B cell (primary cell): ENCODE results near the gene NBPF1. TPM values are rescaled to one million over a fixed set of nuclear protein-coding genes. Genes with fewer than 3 reads are reported as not detected.
"Not testable (repeated sequence)": the region's sequence is repeated elsewhere in the genome, so short reads cannot be mapped to it uniquely, and the experiment has no call there.

ENCODE experiments used
- ATAC-seq: fragments of 200-7000 bp; cut with Tn5 transposase; one replicate; pipeline ENCODE4 v1.10.0; 2021; ENCODE audit warnings: low read depth, mild to moderate bottlenecking, moderate number of reproducible peaks, moderate library complexity
- CTCF ChIA-PET: fragments of 350-600 bp; sonication (Branson Sonifier 250); formaldehyde crosslinking; loops from one replicate; lab custom pipeline; 2021; ENCODE audit warnings: antibody characterized with exemption, inconsistent platforms; lab: Charles Lee
- POLR2A ChIA-PET: fragments of 350-600 bp; sonication (Branson Sonifier 250); formaldehyde crosslinking; loops from one replicate; lab custom pipeline; 2021; ENCODE audit warnings: antibody characterized with exemption; lab: Charles Lee
- DNase-seq: peaks from one replicate; pipeline ENCODE4 v3.0.0; 2013
- H2AFZ ChIP-seq: 2 replicates; pipeline ENCODE4 v1.6.1; 2012; ENCODE audit warnings: mild to moderate bottlenecking, low read depth, low read length; ENCODE audit not compliant: insufficient read depth, poor library complexity, severe bottlenecking
- H3K27ac ChIP-seq, 2 donors: 1 replicate in 1 of 2; 2 replicates in 1 of 2; pipeline ENCODE4 v1.5.1; 2012 to 2013; ENCODE audit warnings: low read length in 2 of 2, mild to moderate bottlenecking in 2 of 2, moderate library complexity in 1 of 2
- H3K27me3 ChIP-seq, 4 experiments: fragments of 200-600 bp in 1 of 4; sonication (generic) in 1 of 4; replicated peaks in 1 of 4; 1 replicate in 2 of 4; 2 replicates in 2 of 4; pipeline versions ENCODE4 v1.6.1 to v1.7.0; 2013 to 2016; ENCODE audit warnings: low read length in 3 of 4, mild to moderate bottlenecking in 2 of 4, mixed read lengths in 1 of 4, moderate library complexity in 1 of 4; ENCODE audit not compliant: insufficient read depth in 4 of 4, control insufficient read depth in 3 of 4; ENCODE audit errors: control extremely low read depth in 1 of 4
- H3K36me3 ChIP-seq, 2 experiments: replicated peaks in 1 of 2; 1 replicate in 1 of 2; 2 replicates in 1 of 2; pipeline versions ENCODE4 v1.6.1 to v1.7.1; 2013; ENCODE audit warnings: low read length in 1 of 2; ENCODE audit not compliant: insufficient read depth in 2 of 2, control insufficient read depth in 1 of 2; ENCODE audit errors: control extremely low read depth in 1 of 2, extremely low read depth in 1 of 2
- H3K4me1 ChIP-seq, 2 donors: fragments of 200-600 bp in 1 of 2; sonication (generic) in 1 of 2; 1 replicate in 1 of 2; 2 replicates in 1 of 2; pipeline versions ENCODE4 v1.5.1 to v1.6.1; 2013 to 2017; ENCODE audit warnings: low read length in 2 of 2; ENCODE audit not compliant: control insufficient read depth in 2 of 2, insufficient read depth in 2 of 2
- H3K4me2 ChIP-seq: replicated peaks from 2 replicates; pipeline ENCODE3; 2012; ENCODE audit warnings: mild to moderate bottlenecking, low read depth, low read length; ENCODE audit not compliant: poor library complexity, severe bottlenecking
- H3K4me3 ChIP-seq, 5 experiments: fragments of 200-600 bp in 1 of 5; sonication (generic) in 1 of 5; 1 replicate in 3 of 5; 2 replicates in 2 of 5; pipeline versions ENCODE4 v1.5.1 to v1.7.0; 2011 to 2016; ENCODE audit warnings: low read length in 4 of 5, mild to moderate bottlenecking in 4 of 5, low read depth in 2 of 5, control low read depth in 1 of 5, moderate library complexity in 1 of 5; ENCODE audit not compliant: insufficient read depth in 1 of 5; ENCODE audit errors: control extremely low read depth in 1 of 5, extremely low read depth in 1 of 5
- H3K79me2 ChIP-seq: fragments of 200-600 bp; sonication (generic); one replicate; pipeline ENCODE4 v1.6.0; 2016; ENCODE audit warnings: low read length; ENCODE audit not compliant: control insufficient read depth, insufficient read depth
- H3K9ac ChIP-seq: fragments of 200-600 bp; sonication (generic); 2 replicates; pipeline ENCODE4 v1.6.1; 2017; ENCODE audit warnings: mild to moderate bottlenecking, low read length, moderate library complexity
- H3K9me3 ChIP-seq, 3 donors: one replicate each; pipeline versions ENCODE4 v1.6.1 to v1.7.1; 2013; ENCODE audit warnings: low read length in 2 of 3; ENCODE audit not compliant: control insufficient read depth in 2 of 3, insufficient read depth in 1 of 3; ENCODE audit errors: control extremely low read depth in 1 of 3
- H4K20me1 ChIP-seq: 2 replicates; pipeline ENCODE4 v1.6.0; 2012; ENCODE audit warnings: mild to moderate bottlenecking, low read length; ENCODE audit not compliant: insufficient read depth, control insufficient read depth, poor library complexity, severe bottlenecking
- H3K27ac Mint-ChIP-seq: one replicate; pipeline ENCODE4 v1.8.0; 2021; ENCODE audit warnings: mixed read lengths
- H3K27me3 Mint-ChIP-seq: one replicate; pipeline ENCODE4 v1.8.0; 2021; ENCODE audit warnings: mixed read lengths
- H3K4me1 Mint-ChIP-seq: one replicate; pipeline ENCODE4 v1.8.0; 2021; ENCODE audit warnings: mixed read lengths
- H3K4me3 Mint-ChIP-seq: one replicate; pipeline ENCODE4 v1.8.0; 2021; ENCODE audit warnings: mixed read lengths
- H3K9me3 Mint-ChIP-seq: one replicate; pipeline ENCODE4 v1.8.0; 2022; ENCODE audit warnings: mixed read lengths; ENCODE audit not compliant: insufficient read depth
- WGBS: methylation state at CpG from one replicate; pipeline ENCODE4 v1.1.5; 2013; ENCODE audit warnings: missing lambda C conversion rate; ENCODE audit not compliant: insufficient coverage; 5-methylcytosine and 5-hydroxymethylcytosine counted together
- intact Hi-C: fragments of 100-400 bp; cut with micrococcal nuclease; formaldehyde crosslinking; loops from one replicate; pipeline ENCODE4 v1.10.0; 2022
- polyA plus RNA-seq: library from polyadenylated mRNA; depleted of rRNA; stranded (reverse); fragments of >200 nt; gene quantifications from 2 replicates; pipeline ENCODE4 v1.2.3, GENCODE V29; 2012
- total RNA-seq, 2 donors: library from RNA; stranded (reverse); fragments of 120-200 nt in 1 of 2; gene quantifications; 1 replicate in 1 of 2; 2 replicates in 1 of 2; pipeline versions ENCODE4 v1.2.3 to v1.2.4, GENCODE V29; 2013 to 2022

NBPF1 gene
- total and polyA plus RNA-seq, 2 donors (not counting 1 experiment from before 2014, with no cell fraction given) = 19.1 to 66.3 TPM

DNA sequence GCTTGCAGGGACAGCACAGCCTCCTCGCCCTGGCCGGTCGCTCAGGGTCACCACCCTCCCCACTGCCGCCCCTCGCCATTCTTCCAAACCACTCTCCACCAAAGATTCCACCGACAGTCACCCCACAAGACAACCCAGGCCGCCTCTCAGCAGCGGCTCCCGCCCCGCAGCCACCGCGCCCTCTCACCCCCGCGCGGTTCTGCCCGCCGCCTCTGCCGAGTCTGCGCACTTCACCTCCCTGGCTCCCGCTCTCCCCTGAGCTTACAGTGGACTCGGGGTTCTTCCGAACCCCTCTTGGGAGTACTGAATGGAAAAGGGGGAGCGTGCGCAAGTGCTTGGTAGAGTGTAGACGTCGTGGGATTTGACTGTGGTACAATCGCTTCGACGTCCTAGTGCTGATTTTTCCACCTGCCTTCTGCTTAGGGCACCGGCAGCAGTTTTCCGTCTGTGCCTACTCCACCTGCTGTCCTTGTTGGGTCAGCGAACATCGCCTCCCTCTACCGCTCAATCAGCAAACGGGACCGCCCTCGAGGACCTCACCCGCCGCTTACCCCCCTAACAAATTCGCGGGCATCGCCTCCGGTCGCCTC, 79.0 kb downstream of the NBPF1 start:
- Histone ChIP-seq H2AFZ (peak overlapping the region; percentile 51), H3K9ac (peak overlapping the region; percentile 37), H3K4me3 (peak overlapping the region in 2 of 5 experiments; percentile 26 to 28)
- POLR2A ChIA-PET, H3K4me1 ChIP-seq, intact Hi-C loops, H3K9me3 Mint-ChIP-seq, H3K27ac ChIP-seq, H3K79me2 ChIP-seq, H3K36me3 ChIP-seq, H3K4me2 ChIP-seq, H3K4me1 Mint-ChIP-seq, CTCF ChIA-PET, H3K27me3 ChIP-seq, H3K9me3 ChIP-seq, H4K20me1 ChIP-seq: not testable (repeated sequence)
- ATAC-seq (peak; percentile 39), DNase-seq (peak; percentile 48)
- WGBS = 16% methylated on average over 9 of the region's 44 CpGs
- Mint-ChIP-seq H3K27ac (peak overlapping the region; percentile 63), H3K4me3 (peak overlapping the region; percentile 93), H3K27me3 (peaks cover 11% of the 10 kb centered on the region)

DNA sequence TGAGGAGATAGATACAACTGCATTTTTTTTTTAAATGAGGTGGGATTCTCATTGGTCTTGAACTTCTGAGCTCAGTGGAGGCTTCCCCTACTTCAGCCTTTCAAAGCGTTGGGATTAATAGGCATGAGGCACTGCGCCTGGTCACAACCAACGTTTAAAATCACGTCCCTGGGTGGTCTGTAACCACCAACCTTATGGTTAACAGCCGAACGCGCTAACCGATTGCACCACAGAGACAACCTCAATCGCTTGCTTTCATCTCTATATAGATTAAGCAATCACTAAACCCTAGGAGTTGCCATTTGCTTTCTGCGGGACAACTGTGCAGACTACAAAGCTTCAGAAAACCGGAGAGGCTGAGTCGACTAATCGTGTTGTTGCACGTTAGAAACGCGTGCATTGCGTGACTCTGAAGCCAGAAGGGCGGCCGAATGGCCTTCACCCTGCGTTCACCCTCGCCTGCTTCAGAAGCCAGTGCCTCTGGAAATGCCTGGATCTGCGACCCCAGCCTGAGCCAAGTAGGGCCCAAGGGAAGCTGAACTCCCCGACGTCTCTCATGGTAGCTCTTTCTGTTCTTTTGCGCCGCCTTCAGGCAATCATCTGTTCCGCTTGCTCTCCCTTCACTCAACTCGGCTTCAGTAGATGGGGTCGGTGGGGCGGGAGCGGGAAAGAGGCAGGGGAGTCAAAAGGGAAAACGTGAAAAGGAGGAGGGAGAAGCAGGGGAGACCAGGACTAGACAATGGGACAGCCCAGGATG, 81.0 kb downstream of the NBPF1 start:
- H3K4me1 Mint-ChIP-seq, H3K27ac ChIP-seq, H2AFZ ChIP-seq, H3K9me3 Mint-ChIP-seq, H3K4me1 ChIP-seq, H3K4me2 ChIP-seq, H3K4me3 Mint-ChIP-seq, H3K4me3 ChIP-seq, DNase-seq, H3K79me2 ChIP-seq, ATAC-seq, H3K27ac Mint-ChIP-seq, H3K36me3 ChIP-seq, H3K27me3 ChIP-seq, POLR2A ChIA-PET, intact Hi-C loops, H3K9me3 ChIP-seq, H4K20me1 ChIP-seq, H3K9ac ChIP-seq, CTCF ChIA-PET: not testable (repeated sequence)
- 91% methylated on average over 8 of the region's 32 CpGs for WGBS
- H3K27me3 Mint-ChIP-seq = peaks cover 11% of the 10 kb centered on the region

DNA sequence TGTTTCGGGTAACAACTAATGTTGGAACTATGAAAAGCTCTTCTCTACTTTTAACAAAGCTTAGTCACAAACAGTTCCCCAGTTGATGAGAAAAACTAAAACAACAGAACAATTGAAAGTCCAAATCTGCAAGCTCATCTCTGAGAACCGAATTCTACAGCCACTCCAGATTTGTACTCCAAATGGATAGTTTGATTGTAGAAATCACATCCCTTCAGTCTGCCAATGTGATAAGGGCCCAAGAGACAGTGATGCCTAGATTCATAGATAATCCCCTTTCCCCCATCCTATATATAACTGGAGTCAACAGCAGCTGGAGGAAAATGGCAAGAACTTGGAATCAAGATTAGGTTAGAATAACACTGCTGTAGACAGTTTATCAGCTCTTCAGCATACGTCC, 85.0 kb downstream of the NBPF1 start:
- H3K36me3 ChIP-seq, H3K4me2 ChIP-seq, H3K27me3 ChIP-seq, H3K27ac Mint-ChIP-seq, H3K27ac ChIP-seq, H3K9me3 Mint-ChIP-seq, H3K9ac ChIP-seq, H2AFZ ChIP-seq, H3K4me3 ChIP-seq, POLR2A ChIA-PET, H4K20me1 ChIP-seq, H3K9me3 ChIP-seq, H3K4me3 Mint-ChIP-seq, intact Hi-C loops, ATAC-seq, H3K4me1 Mint-ChIP-seq, DNase-seq, H3K79me2 ChIP-seq, H3K4me1 ChIP-seq: not testable (repeated sequence)
- peaks cover 11% of the 10 kb centered on the region for H3K27me3 Mint-ChIP-seq
- CTCF ChIA-PET = interaction anchor here (0.6 kb wide), 1 partner anchor 177 kb away, joined by 3 read pairs; no protein-coding TSS in a partner anchor
- no CpG with 5 or more reads among the region's 3 CpGs for WGBS

DNA sequence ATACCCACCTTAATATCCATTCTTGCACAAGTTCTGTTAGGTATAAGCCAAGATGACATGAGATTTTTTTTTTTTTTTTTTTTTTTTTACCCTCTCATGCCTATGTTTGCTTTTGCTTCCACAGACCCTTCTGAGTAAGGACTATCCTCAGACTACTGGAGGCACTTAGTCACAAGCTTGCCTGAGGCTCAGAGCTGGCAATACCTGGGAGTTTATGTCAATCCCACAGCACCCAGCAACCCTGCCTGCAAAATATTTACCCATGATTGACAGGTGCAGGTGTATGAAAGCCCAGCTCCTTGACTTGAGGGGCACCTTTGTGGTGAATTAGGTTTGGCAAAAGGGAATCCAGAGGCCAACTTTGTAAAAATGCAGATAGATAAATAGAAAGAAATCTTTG, 87.6 kb downstream of the NBPF1 start:
- H3K27ac Mint-ChIP-seq, H3K4me1 Mint-ChIP-seq, H3K27ac ChIP-seq, H3K79me2 ChIP-seq, H3K4me3 Mint-ChIP-seq, H3K4me2 ChIP-seq, H3K9me3 Mint-ChIP-seq, intact Hi-C loops, H3K27me3 Mint-ChIP-seq, DNase-seq, H3K4me1 ChIP-seq, H2AFZ ChIP-seq, H3K36me3 ChIP-seq, H3K9ac ChIP-seq, H3K4me3 ChIP-seq, H3K9me3 ChIP-seq, CTCF ChIA-PET, POLR2A ChIA-PET, ATAC-seq, H3K27me3 ChIP-seq, H4K20me1 ChIP-seq: not testable (repeated sequence)
